Mesenchymal stem cell (in vitro differentiated cells and primary cell): ENCODE measurements around the gene LRRC4B.

ENCODE experiments used
- DNase-seq: peaks from one replicate; pipeline ENCODE4 v3.0.0-alpha.2; 2013
- H2AFZ ChIP-seq: one replicate; pipeline ENCODE4 v1.6.1; 2013; ENCODE audit warnings: low read depth, mild to moderate bottlenecking, control low read depth, inconsistent platforms, low read length, moderate library complexity
- H2AK5ac ChIP-seq: 2 replicates; pipeline ENCODE4 v1.6.1; 2013; ENCODE audit warnings: low read length, moderate library complexity, mild to moderate bottlenecking, inconsistent platforms; ENCODE audit not compliant: severe bottlenecking
- H2BK120ac ChIP-seq: one replicate; pipeline ENCODE4 v1.6.1; 2013; ENCODE audit warnings: low read depth, mild to moderate bottlenecking, inconsistent platforms, low read length, moderate library complexity
- H2BK12ac ChIP-seq, 2 experiments: one replicate each; pipeline ENCODE4 v1.6.1; 2013; ENCODE audit warnings: inconsistent platforms in 2 of 2, low read length in 2 of 2, mild to moderate bottlenecking in 2 of 2, moderate library complexity in 2 of 2, control low read depth in 1 of 2
- H2BK15ac ChIP-seq: one replicate; pipeline ENCODE4 v1.6.1; 2013; ENCODE audit warnings: mild to moderate bottlenecking, low read depth, inconsistent platforms; ENCODE audit not compliant: poor library complexity, severe bottlenecking
- H2BK5ac ChIP-seq: 2 replicates; pipeline ENCODE4 v1.6.1; 2013; ENCODE audit warnings: low read depth, mild to moderate bottlenecking, low read length, control low read depth, inconsistent platforms; ENCODE audit not compliant: poor library complexity, severe bottlenecking
- H3K14ac ChIP-seq, 2 experiments: one replicate each; pipeline ENCODE4 v1.6.1; 2013; ENCODE audit warnings: inconsistent platforms in 2 of 2, low read length in 2 of 2, control low read depth in 1 of 2, mild to moderate bottlenecking in 1 of 2, moderate library complexity in 1 of 2
- H3K18ac ChIP-seq, 2 experiments: one replicate each; pipeline ENCODE4 v1.6.1; 2013; ENCODE audit warnings: inconsistent platforms in 2 of 2, low read length in 2 of 2, control low read depth in 1 of 2, low read depth in 1 of 2, mild to moderate bottlenecking in 1 of 2
- H3K23ac ChIP-seq, 2 experiments: one replicate each; pipeline ENCODE4 v1.6.1; 2013; ENCODE audit warnings: inconsistent platforms in 2 of 2, low read length in 2 of 2, mild to moderate bottlenecking in 2 of 2, moderate library complexity in 2 of 2, control low read depth in 1 of 2
- H3K27ac ChIP-seq: 2 replicates; pipeline ENCODE4 v1.5.1; 2013; ENCODE audit warnings: mild to moderate bottlenecking, moderate library complexity, low read length, control low read depth, inconsistent platforms; ENCODE audit not compliant: poor library complexity, severe bottlenecking
- H3K27me3 ChIP-seq, 2 experiments: 2 replicates each; pipeline versions ENCODE4 v1.6.1 to v1.7.0; 2013; ENCODE audit warnings: low read length in 2 of 2, mild to moderate bottlenecking in 2 of 2, moderate library complexity in 2 of 2, control low read depth in 1 of 2, inconsistent platforms in 1 of 2; ENCODE audit not compliant: control insufficient read depth in 1 of 2, insufficient read depth in 1 of 2
- H3K36me3 ChIP-seq, 2 experiments: 2 replicates each; pipeline versions ENCODE4 v1.6.1 to v1.7.0; 2013; ENCODE audit warnings: low read length in 2 of 2, control low read depth in 1 of 2, inconsistent platforms in 1 of 2, low read depth in 1 of 2, mild to moderate bottlenecking in 1 of 2; ENCODE audit not compliant: insufficient read depth in 2 of 2, control insufficient read depth in 1 of 2
- H3K4ac ChIP-seq, 2 experiments: one replicate each; pipeline ENCODE4 v1.6.1; 2013; ENCODE audit warnings: inconsistent platforms in 2 of 2, low read length in 2 of 2, mild to moderate bottlenecking in 2 of 2, moderate library complexity in 2 of 2, control low read depth in 1 of 2, low read depth in 1 of 2
- H3K4me1 ChIP-seq: 2 replicates; pipeline ENCODE4 v1.6.1; 2013; ENCODE audit warnings: low read depth, low read length, control low read depth; ENCODE audit not compliant: control insufficient read depth, insufficient read depth
- H3K4me2 ChIP-seq: 2 replicates; pipeline ENCODE4 v1.6.1; 2013; ENCODE audit warnings: low read length, mild to moderate bottlenecking, inconsistent platforms; ENCODE audit not compliant: poor library complexity, severe bottlenecking
- H3K4me3 ChIP-seq, 2 experiments: 2 replicates each; pipeline versions ENCODE4 v1.5.1 to v1.7.0; 2013; ENCODE audit warnings: low read length in 2 of 2, mild to moderate bottlenecking in 2 of 2, control low read depth in 1 of 2, low read depth in 1 of 2; ENCODE audit not compliant: insufficient read depth in 1 of 2
- H3K79me1 ChIP-seq: replicated peaks from 2 replicates; pipeline ENCODE4 v1.6.1; 2013; ENCODE audit warnings: mild to moderate bottlenecking, control low read depth, low read length, inconsistent platforms; ENCODE audit not compliant: poor library complexity, severe bottlenecking
- H3K9ac ChIP-seq: 2 replicates; pipeline ENCODE4 v1.7.0; 2013; ENCODE audit warnings: mild to moderate bottlenecking, low read length, moderate library complexity
- H3K9me3 ChIP-seq: 2 replicates; pipeline ENCODE4 v1.7.0; 2013; ENCODE audit warnings: mild to moderate bottlenecking, low read length; ENCODE audit not compliant: control insufficient read depth
- H4K8ac ChIP-seq: one replicate; pipeline ENCODE4 v1.6.1; 2013; ENCODE audit warnings: inconsistent platforms, mild to moderate bottlenecking, low read length, moderate library complexity
- H4K91ac ChIP-seq: one replicate; pipeline ENCODE4 v1.6.1; 2013; ENCODE audit warnings: mild to moderate bottlenecking, low read length, inconsistent platforms
- WGBS: methylation state at CpG from one replicate; pipeline ENCODE4 v1.1.7; 2013; ENCODE audit warnings: mixed read lengths; 5-methylcytosine and 5-hydroxymethylcytosine counted together

The LRRC4B gene

GRCh38 chr19:50559636-50560035, 8.6 kb downstream of the LRRC4B start:
- 50% methylated on average over 10 of the region's 10 CpGs for WGBS

GRCh38 chr19:50558449-50558848, 9.8 kb downstream of the LRRC4B start:
- H2BK5ac ChIP-seq: no peak overlapping the region
- H3K4ac ChIP-seq: no peak overlapping the region
- H3K9ac ChIP-seq: no peak overlapping the region
- H2AK5ac ChIP-seq: no peak overlapping the region
- H4K91ac ChIP-seq: no peak overlapping the region
- H4K8ac ChIP-seq: no peak overlapping the region
- no peak overlapping the region for H2BK15ac ChIP-seq
- no peak overlapping the region for H2BK12ac ChIP-seq
- no peak overlapping the region for H2BK120ac ChIP-seq
- H3K79me1 ChIP-seq: no peaks in the 10 kb centered on the region
- no peak overlapping the region for H3K23ac ChIP-seq
- H3K18ac ChIP-seq: no peak overlapping the region
- no peak overlapping the region for H3K4me2 ChIP-seq
- DNase-seq: no peak
- no peak overlapping the region for H2AFZ ChIP-seq
- no peak overlapping the region for H3K14ac ChIP-seq
- no peaks in the 10 kb centered on the region for H3K4me1 ChIP-seq
- no peaks in the 10 kb centered on the region for H3K36me3 ChIP-seq
- no peak overlapping the region for H3K4me3 ChIP-seq
- H3K27me3 ChIP-seq: peaks cover 0 to 62% of the 10 kb centered on the region in 2 experiments
- H3K9me3 ChIP-seq: no peaks in the 10 kb centered on the region
- H3K27ac ChIP-seq: no peak overlapping the region
- WGBS: 89% methylated on average over 13 of the region's 13 CpGs

More at GRCh38 chr19:50559636-50560035, 8.6 kb downstream of the LRRC4B start:
- Histone ChIP-seq H2BK15ac (no peak overlapping the region), H3K14ac (no peak overlapping the region), H3K23ac (no peak overlapping the region), H3K4ac (no peak overlapping the region), H3K36me3 (no peaks in the 10 kb centered on the region), H2AFZ (no peak overlapping the region), H3K27ac (no peak overlapping the region), H3K27me3 (peaks cover 0 to 65% of the 10 kb centered on the region in 2 experiments), H2BK5ac (no peak overlapping the region), H4K91ac (no peak overlapping the region), H2BK12ac (no peak overlapping the region), H3K18ac (no peak overlapping the region), H3K9ac (no peak overlapping the region), H2BK120ac (no peak overlapping the region), H3K9me3 (no peaks in the 10 kb centered on the region), H2AK5ac (no peak overlapping the region), H3K4me3 (no peak overlapping the region), H4K8ac (no peak overlapping the region), H3K4me1 (no peaks in the 10 kb centered on the region), H3K4me2 (no peak overlapping the region), H3K79me1 (no peaks in the 10 kb centered on the region)
- no peak for DNase-seq

GRCh38 chr19:50558039-50558438, 10.2 kb downstream of the LRRC4B start:
- Histone ChIP-seq H3K4me3 (no peak overlapping the region), H2BK120ac (no peak overlapping the region), H4K91ac (no peak overlapping the region), H2BK15ac (no peak overlapping the region), H3K9ac (no peak overlapping the region), H2BK12ac (no peak overlapping the region), H3K4ac (no peak overlapping the region), H3K9me3 (no peaks in the 10 kb centered on the region), H3K27me3 (peaks cover 0 to 62% of the 10 kb centered on the region in 2 experiments), H3K18ac (no peak overlapping the region), H2BK5ac (no peak overlapping the region), H3K36me3 (no peaks in the 10 kb centered on the region), H4K8ac (no peak overlapping the region), H3K23ac (no peak overlapping the region), H3K79me1 (no peaks in the 10 kb centered on the region), H3K4me2 (no peak overlapping the region), H3K14ac (no peak overlapping the region), H3K27ac (no peak overlapping the region), H2AK5ac (no peak overlapping the region), H2AFZ (no peak overlapping the region), H3K4me1 (no peaks in the 10 kb centered on the region)
- WGBS: 39% methylated on average over 2 of the region's 4 CpGs
- no peak for DNase-seq

- Histone ChIP-seq H4K91ac (no peak overlapping the region), H3K4me1 (no peaks in the 10 kb centered on the region), H4K8ac (no peak overlapping the region), H3K79me1 (no peaks in the 10 kb centered on the region), H3K4me2 (peak overlapping the region; percentile 12), H3K14ac (no peak overlapping the region), H3K9ac (no peak overlapping the region), H3K18ac (no peak overlapping the region), H3K9me3 (no peaks in the 10 kb centered on the region), H3K23ac (no peak overlapping the region), H3K4ac (no peak overlapping the region), H2BK12ac (no peak overlapping the region), H2AFZ (no peak overlapping the region), H2BK15ac (no peak overlapping the region), H2BK120ac (no peak overlapping the region), H2BK5ac (no peak overlapping the region), H3K36me3 (no peaks in the 10 kb centered on the region), H3K27ac (no peak overlapping the region), H2AK5ac (no peak overlapping the region), H3K4me3 (no peak overlapping the region), H3K27me3 (peaks cover 0 to 70% of the 10 kb centered on the region in 2 experiments)
- WGBS: 57% methylated on average over 20 of the region's 20 CpGs
- no peak for DNase-seq
Observed at GRCh38 chr19:50557009-50557613, 11.1 kb downstream of the LRRC4B start.
